Ishikawa (cell line): ENCODE data around the gene TNFRSF8.

Source experiments
- CEBPB ChIP-seq: IDR thresholded peaks from 2 replicates; pipeline ENCODE4 v1.6.1; 2012
- CREB1 ChIP-seq: IDR thresholded peaks from 2 replicates; pipeline ENCODE4 v1.6.1; 2012; ENCODE audit warnings: low read depth
- EGR1 ChIP-seq: IDR thresholded peaks from 2 replicates; pipeline ENCODE4 v1.6.1; 2012
- EP300 ChIP-seq: IDR thresholded peaks from 2 replicates; pipeline ENCODE4 v1.6.1; 2012; ENCODE audit warnings: borderline replicate concordance
- FOXM1 ChIP-seq: IDR thresholded peaks from 2 replicates; pipeline ENCODE4 v1.6.1; 2012; ENCODE audit warnings: low read depth, borderline replicate concordance
- NFIC ChIP-seq: IDR thresholded peaks from 2 replicates; pipeline ENCODE4 v1.6.1; 2012
- RAD21 ChIP-seq: IDR thresholded peaks from 2 replicates; pipeline ENCODE4 v1.6.1; 2012; ENCODE audit warnings: low read depth
- REST ChIP-seq: IDR thresholded peaks from 2 replicates; pipeline ENCODE4 v1.6.1; 2012; ENCODE audit warnings: low read depth, mild to moderate bottlenecking
- TAF1 ChIP-seq: IDR thresholded peaks from 2 replicates; pipeline ENCODE4 v1.6.1; 2012; ENCODE audit warnings: low read depth, mild to moderate bottlenecking
- TCF12 ChIP-seq: IDR thresholded peaks from 2 replicates; pipeline ENCODE4 v1.6.1; 2012; ENCODE audit warnings: low read depth
- TEAD4 ChIP-seq: IDR thresholded peaks from 2 replicates; pipeline ENCODE4 v1.6.1; 2012
- USF1 ChIP-seq: IDR thresholded peaks from 2 replicates; pipeline ENCODE4 v1.6.1; 2012
- YY1 ChIP-seq: IDR thresholded peaks from 2 replicates; pipeline ENCODE4 v1.6.1; 2012; ENCODE audit warnings: low read depth
- ZBTB7A ChIP-seq: IDR thresholded peaks from 2 replicates; pipeline ENCODE4 v1.6.1; 2012; ENCODE audit warnings: low read depth
- TF ChIP-seq, protein P1 (sequence below): IDR thresholded peaks from 2 replicates; pipeline ENCODE4 v1.6.1; 2012

Gene TNFRSF8

GRCh38 chr1:12132078-12132477, 69.0 kb downstream of the TNFRSF8 start:
- TF ChIP-seq, protein P1, sequence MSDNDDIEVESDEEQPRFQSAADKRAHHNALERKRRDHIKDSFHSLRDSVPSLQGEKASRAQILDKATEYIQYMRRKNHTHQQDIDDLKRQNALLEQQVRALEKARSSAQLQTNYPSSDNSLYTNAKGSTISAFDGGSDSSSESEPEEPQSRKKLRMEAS, result no peak
- no peak for TF ChIP-seq ZBTB7A
- TF ChIP-seq CEBPB, result no peak
- no peak for TF ChIP-seq USF1
- TF ChIP-seq NFIC, result no peak
- no peak for TF ChIP-seq RAD21
- TF ChIP-seq EP300, result no peak
- no peak for TF ChIP-seq TAF1
- TF ChIP-seq YY1, result no peak
- no peak for TF ChIP-seq FOXM1
- no peak for TF ChIP-seq CREB1
- no peak for TF ChIP-seq TEAD4
- TF ChIP-seq REST, result no peak
- no peak for TF ChIP-seq TCF12
- no peak for TF ChIP-seq EGR1

- TF ChIP-seq NFIC (no peak), EP300 (no peak), TAF1 (no peak), CEBPB (no peak), YY1 (no peak), TCF12 (no peak), ZBTB7A (no peak)
Observed at GRCh38 chr1:12134716-12135115, 71.6 kb downstream of the TNFRSF8 start.

GRCh38 chr1:12135612-12136011, 72.5 kb downstream of the TNFRSF8 start:
- no peak for TF ChIP-seq EGR1
- no peak for TF ChIP-seq TEAD4
- no peak for TF ChIP-seq ZBTB7A
- no peak for TF ChIP-seq USF1
- TF ChIP-seq TCF12, result no peak
- no peak for TF ChIP-seq CEBPB
- TF ChIP-seq, protein P1, result no peak
- no peak for TF ChIP-seq TAF1
- TF ChIP-seq RAD21, result no peak
- TF ChIP-seq EP300, result no peak
- no peak for TF ChIP-seq CREB1
- TF ChIP-seq NFIC, result no peak
- TF ChIP-seq FOXM1, result no peak
- TF ChIP-seq REST, result no peak

DNA sequence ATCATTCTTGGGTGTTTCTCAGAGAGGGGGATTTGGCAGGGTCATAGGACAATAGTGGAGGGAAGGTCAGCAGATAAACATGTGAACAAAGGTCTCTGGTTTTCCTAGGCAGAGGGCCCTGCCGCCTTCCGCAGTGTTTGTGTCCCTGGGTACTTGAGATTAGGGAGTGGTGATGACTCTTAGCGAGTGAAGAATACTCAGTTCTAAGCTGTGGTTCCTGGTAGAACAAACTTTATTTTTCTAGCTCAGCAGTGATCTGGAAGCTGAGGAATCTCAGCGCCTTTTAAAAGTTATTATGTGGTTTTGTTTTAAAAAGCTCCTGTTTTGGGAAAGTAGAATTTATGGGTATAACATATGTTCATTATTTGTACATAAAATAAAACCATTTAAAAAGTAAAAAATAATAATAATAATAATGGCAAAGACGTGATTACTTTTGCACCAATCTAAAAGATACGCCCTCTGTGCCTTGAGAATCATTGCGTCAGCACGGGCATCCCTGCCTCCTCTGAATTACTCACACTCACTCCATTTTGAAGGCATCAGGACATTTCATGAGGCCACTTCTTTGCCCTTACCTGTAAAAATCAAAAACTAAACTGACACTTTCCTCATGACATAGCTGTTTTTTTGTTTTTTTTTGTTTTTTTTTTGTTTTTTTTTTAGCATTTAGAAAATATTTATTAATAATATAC, 74.0 kb downstream of the TNFRSF8 start:
- TF ChIP-seq TAF1, result no peak
- no peak for TF ChIP-seq USF1
- no peak for TF ChIP-seq YY1
- no peak for TF ChIP-seq TEAD4
- TF ChIP-seq, protein P1, result no peak

- TF ChIP-seq EP300 (no peak), CEBPB (no peak), TEAD4 (no peak), YY1 (no peak), ZBTB7A (0 out of 2 replicates have a peak, but pooled peaks have one; percentile 33), REST (no peak), FOXM1 (no peak)
Observed at GRCh38 chr1:12138196-12139168, 75.4 kb downstream of the TNFRSF8 start.
